ENCODE results near the gene PLN. TPM values are rescaled to one million over a fixed set of nuclear protein-coding genes. Genes with fewer than 3 reads are reported as not detected.

Gene PLN
- total RNA-seq, 1 experiment from 2014 or later = not detected

DNA sequence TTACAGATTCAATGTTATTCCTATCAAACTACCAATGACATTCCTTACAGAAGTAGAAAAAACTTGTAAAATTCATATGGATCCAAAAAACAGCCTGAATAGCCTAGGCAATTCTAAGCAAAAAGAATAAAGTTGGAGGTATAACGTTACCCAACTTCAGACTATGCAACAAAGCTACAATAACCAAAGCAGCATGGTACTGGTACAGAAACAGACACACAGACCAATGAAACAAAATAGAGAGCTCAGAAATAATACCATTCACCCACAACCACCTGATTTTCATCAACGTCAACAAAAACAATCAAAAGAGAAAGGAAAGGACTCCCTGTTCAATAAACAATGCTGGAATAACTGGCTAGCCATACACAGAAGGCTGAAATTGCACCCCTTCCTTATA lies 17.2 kb upstream of the PLN start:
- no peak for DNase-seq
- Histone ChIP-seq H3K36me3 (ENCODE audit: control insufficient read depth, insufficient read depth, low read length) (no peaks in the 10 kb centered on the region), H3K4me1 (no peaks in the 10 kb centered on the region), H3K9me3 (no peaks in the 10 kb centered on the region), H3K27me3 (replicated peaks; ENCODE audit: control insufficient read depth, insufficient read depth, low read length) (no peaks in the 10 kb centered on the region), H3K4me3 (ENCODE audit: low read depth, low read length) (no peak overlapping the region)
- TF ChIP-seq, protein P1, sequence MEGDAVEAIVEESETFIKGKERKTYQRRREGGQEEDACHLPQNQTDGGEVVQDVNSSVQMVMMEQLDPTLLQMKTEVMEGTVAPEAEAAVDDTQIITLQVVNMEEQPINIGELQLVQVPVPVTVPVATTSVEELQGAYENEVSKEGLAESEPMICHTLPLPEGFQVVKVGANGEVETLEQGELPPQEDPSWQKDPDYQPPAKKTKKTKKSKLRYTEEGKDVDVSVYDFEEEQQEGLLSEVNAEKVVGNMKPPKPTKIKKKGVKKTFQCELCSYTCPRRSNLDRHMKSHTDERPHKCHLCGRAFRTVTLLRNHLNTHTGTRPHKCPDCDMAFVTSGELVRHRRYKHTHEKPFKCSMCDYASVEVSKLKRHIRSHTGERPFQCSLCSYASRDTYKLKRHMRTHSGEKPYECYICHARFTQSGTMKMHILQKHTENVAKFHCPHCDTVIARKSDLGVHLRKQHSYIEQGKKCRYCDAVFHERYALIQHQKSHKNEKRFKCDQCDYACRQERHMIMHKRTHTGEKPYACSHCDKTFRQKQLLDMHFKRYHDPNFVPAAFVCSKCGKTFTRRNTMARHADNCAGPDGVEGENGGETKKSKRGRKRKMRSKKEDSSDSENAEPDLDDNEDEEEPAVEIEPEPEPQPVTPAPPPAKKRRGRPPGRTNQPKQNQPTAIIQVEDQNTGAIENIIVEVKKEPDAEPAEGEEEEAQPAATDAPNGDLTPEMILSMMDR (IDR thresholded peaks at IDR 0.05; ENCODE audit: insufficient read depth in 1 of 2, low read depth in 1 of 2, low read length in 1 of 2, severe bottlenecking in 1 of 2, unreplicated experiment in 1 of 2) = no peak
- H3K9me3 Mint-ChIP-seq (ENCODE audit: unreplicated experiment) = no peaks in the 10 kb centered on the region
- no TSS peak for BruUV-seq (replicated peaks)
- intact Hi-C loops (cut with micrococcal nuclease; ENCODE audit: unreplicated experiment) = no loop called here
- H3K4me1 Mint-ChIP-seq (ENCODE audit: low read depth, unreplicated experiment) = no peaks in the 10 kb centered on the region
- no peak overlapping the region for H3K27ac Mint-ChIP-seq (ENCODE audit: unreplicated experiment)
- H3K36me3 Mint-ChIP-seq (ENCODE audit: insufficient read depth, unreplicated experiment) = no peaks in the 10 kb centered on the region
- CTCF ChIA-PET = no interaction called here
- no peak overlapping the region for H3K4me3 Mint-ChIP-seq (ENCODE audit: unreplicated experiment)
- H3K27me3 Mint-ChIP-seq (ENCODE audit: insufficient read depth, unreplicated experiment) = no peaks in the 10 kb centered on the region
- POLR2A ChIA-PET = no interaction called here

DNA sequence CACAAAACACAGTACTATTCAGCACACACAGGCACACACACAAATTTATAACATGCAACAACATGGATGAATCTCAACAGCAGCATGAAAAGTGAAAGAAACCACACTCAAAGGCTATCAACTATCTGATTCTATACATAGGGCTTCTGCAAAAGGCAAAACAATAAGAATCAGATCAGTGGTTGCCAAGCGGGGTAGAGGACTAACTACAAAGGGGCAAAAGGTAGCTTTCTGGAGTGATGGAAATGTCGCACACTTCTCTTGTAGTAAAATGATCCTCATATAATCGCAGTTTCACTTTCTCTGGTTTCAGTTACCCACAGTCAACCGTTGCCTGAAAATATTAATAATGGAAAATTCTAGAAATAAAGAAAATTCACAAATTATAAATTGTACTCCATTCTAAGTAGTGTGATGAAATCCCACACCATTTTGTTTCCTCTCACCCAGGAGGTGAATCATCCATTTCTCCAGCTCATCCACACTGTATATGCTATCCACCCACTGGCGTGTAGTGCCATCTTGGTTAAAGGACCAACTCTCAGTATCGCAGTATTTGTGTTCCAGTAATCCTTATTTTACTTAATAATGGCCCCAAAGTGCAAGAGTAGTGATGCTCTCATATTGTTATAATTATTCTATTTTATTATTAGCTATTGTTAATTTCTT lies 12.8 kb upstream of the PLN start:
- no peak overlapping the region for H3K4me3 Mint-ChIP-seq (ENCODE audit: unreplicated experiment)
- no peaks in the 10 kb centered on the region for H3K4me1 Mint-ChIP-seq (ENCODE audit: low read depth, unreplicated experiment)
- H3K36me3 Mint-ChIP-seq (ENCODE audit: insufficient read depth, unreplicated experiment) = no peaks in the 10 kb centered on the region
- H3K27me3 Mint-ChIP-seq (ENCODE audit: insufficient read depth, unreplicated experiment) = no peaks in the 10 kb centered on the region
- ChIA-PET CTCF (no interaction called here), POLR2A (no interaction called here)
- no peaks in the 10 kb centered on the region for H3K36me3 ChIP-seq (ENCODE audit: control insufficient read depth, insufficient read depth, low read length)
- H3K9me3 ChIP-seq = no peaks in the 10 kb centered on the region
- H3K4me1 ChIP-seq = no peaks in the 10 kb centered on the region
- H3K27me3 ChIP-seq (replicated peaks; ENCODE audit: control insufficient read depth, insufficient read depth, low read length) = no peaks in the 10 kb centered on the region
- intact Hi-C loops (cut with micrococcal nuclease; ENCODE audit: unreplicated experiment) = no loop called here
- TF ChIP-seq, protein P1 (IDR thresholded peaks at IDR 0.05; ENCODE audit: insufficient read depth in 1 of 2, low read depth in 1 of 2, low read length in 1 of 2, severe bottlenecking in 1 of 2, unreplicated experiment in 1 of 2) = no peak
- BruUV-seq (replicated peaks) = no TSS peak
- H3K4me3 ChIP-seq (ENCODE audit: low read depth, low read length) = no peak overlapping the region
- no peak for DNase-seq
- no peaks in the 10 kb centered on the region for H3K9me3 Mint-ChIP-seq (ENCODE audit: unreplicated experiment)
- H3K27ac Mint-ChIP-seq (ENCODE audit: unreplicated experiment) = no peak overlapping the region

DNA sequence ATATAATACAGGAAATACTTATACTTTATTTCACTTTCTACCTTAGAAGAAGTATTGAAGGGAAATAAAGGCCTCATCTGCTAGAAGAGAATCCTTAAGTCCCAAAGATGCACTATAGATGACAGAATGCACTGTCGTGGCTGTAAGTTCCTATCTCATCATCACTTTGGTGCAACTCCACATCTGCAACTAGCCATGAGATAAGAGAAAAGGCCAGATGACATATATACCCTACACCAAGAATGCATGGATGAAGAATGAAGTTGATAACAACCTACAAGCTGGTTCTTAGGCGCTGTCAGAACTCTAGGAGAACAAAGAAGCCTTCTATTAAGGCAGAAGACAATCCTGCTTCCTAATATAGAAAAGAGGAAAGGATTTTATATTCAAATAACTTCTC lies 11.6 kb upstream of the PLN start:
- Mint-ChIP-seq H3K9me3 (ENCODE audit: unreplicated experiment) (no peaks in the 10 kb centered on the region), H3K27ac (ENCODE audit: unreplicated experiment) (no peak overlapping the region), H3K4me1 (ENCODE audit: low read depth, unreplicated experiment) (no peaks in the 10 kb centered on the region), H3K4me3 (ENCODE audit: unreplicated experiment) (no peak overlapping the region), H3K36me3 (ENCODE audit: insufficient read depth, unreplicated experiment) (no peaks in the 10 kb centered on the region), H3K27me3 (ENCODE audit: insufficient read depth, unreplicated experiment) (no peaks in the 10 kb centered on the region)
- CTCF ChIA-PET = no interaction called here
- DNase-seq = no peak
- POLR2A ChIA-PET = no interaction called here
- Histone ChIP-seq H3K9me3 (no peaks in the 10 kb centered on the region), H3K27me3 (replicated peaks; ENCODE audit: control insufficient read depth, insufficient read depth, low read length) (no peaks in the 10 kb centered on the region), H3K4me1 (no peaks in the 10 kb centered on the region), H3K4me3 (ENCODE audit: low read depth, low read length) (no peak overlapping the region), H3K36me3 (ENCODE audit: control insufficient read depth, insufficient read depth, low read length) (no peaks in the 10 kb centered on the region)
- TF ChIP-seq, protein P1 (IDR thresholded peaks at IDR 0.05; ENCODE audit: insufficient read depth in 1 of 2, low read depth in 1 of 2, low read length in 1 of 2, severe bottlenecking in 1 of 2, unreplicated experiment in 1 of 2) = no peak
- intact Hi-C loops (cut with micrococcal nuclease; ENCODE audit: unreplicated experiment) = no loop called here
- no TSS peak for BruUV-seq (replicated peaks)

All from Caco-2 (cell line).